GM19328 (cell line): ENCODE measurements around the gene PHF2.

Source experiments
- ATAC-seq: cut with Tn5 transposase; IDR thresholded peaks from one replicate; pipeline ENCODE4 v1.9.1; 2021; ENCODE audit warnings: mild to moderate bottlenecking, moderate library complexity; ENCODE audit not compliant: unreplicated experiment

PHF2 gene

DNA sequence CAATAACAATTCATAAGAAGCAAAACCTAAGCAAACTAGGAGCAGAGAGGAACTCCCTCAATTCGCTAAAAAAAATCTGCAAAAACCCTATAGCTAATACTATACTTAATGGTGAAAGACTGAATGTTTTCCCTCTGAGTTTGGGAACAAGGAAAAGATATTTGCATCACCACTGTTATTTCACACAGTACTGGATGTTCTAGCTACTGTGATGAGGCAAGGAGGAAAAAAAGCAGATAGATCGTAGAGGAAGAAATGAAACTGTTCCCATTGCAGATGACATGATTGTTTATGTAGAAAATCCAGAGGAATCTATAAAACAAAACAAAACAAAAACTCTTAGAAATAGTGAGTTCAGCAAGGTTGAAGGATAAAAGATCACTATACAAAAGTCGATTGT lies 116.7 kb downstream of the PHF2 start:
- ATAC-seq, result no peak

DNA sequence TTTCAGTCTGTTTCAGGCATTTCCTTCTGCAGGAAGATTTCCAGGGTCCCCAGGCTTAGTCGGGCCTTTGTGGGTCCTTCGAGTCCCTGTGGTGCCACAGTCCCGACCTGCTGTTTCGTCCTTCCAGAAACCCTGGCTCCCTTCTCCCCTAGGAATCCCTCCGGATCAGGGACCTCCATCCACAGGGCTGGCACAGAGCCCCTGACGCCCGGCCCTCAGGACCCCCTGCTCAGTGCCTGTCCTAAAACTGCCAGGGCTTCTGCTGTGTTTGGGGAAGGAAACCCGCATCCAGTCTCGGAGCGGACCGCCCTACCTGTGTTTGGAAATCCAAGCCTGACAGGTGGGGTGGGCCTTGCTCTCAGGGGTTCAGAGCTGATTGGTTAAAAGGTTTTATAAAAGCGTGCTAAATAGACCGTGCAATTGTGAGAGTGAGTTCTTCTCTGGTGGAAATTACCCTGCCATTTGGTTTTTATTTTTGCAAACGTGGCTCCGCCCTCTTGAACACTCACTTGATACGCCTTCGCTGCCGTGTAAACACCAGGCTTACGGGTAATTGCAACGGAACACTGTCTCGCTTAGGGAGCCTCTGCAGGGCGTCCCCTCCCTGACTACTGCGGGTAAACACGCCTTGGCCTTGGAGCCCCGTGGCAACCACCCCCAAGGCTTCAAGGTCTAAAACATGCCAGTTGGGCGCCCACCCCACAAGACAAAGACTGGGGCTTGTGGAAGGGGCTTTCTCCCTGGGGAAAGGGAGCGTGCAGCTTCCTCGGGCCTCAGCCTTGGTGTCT lies 121.2 kb downstream of the PHF2 start:
- no peak for ATAC-seq

GRCh38 chr9:93698140-93698908 lies 121.9 kb downstream of the PHF2 start:
- ATAC-seq, result no peak

GRCh38 chr9:93699650-93700049 lies 123.3 kb downstream of the PHF2 start:
- no peak for ATAC-seq

- ATAC-seq, result no peak
These were observed 125.3 kb downstream of the PHF2 start for GRCh38 chr9:93701494-93702218.

GRCh38 chr9:93702261-93702660 lies 125.9 kb downstream of the PHF2 start:
- no peak for ATAC-seq

DNA sequence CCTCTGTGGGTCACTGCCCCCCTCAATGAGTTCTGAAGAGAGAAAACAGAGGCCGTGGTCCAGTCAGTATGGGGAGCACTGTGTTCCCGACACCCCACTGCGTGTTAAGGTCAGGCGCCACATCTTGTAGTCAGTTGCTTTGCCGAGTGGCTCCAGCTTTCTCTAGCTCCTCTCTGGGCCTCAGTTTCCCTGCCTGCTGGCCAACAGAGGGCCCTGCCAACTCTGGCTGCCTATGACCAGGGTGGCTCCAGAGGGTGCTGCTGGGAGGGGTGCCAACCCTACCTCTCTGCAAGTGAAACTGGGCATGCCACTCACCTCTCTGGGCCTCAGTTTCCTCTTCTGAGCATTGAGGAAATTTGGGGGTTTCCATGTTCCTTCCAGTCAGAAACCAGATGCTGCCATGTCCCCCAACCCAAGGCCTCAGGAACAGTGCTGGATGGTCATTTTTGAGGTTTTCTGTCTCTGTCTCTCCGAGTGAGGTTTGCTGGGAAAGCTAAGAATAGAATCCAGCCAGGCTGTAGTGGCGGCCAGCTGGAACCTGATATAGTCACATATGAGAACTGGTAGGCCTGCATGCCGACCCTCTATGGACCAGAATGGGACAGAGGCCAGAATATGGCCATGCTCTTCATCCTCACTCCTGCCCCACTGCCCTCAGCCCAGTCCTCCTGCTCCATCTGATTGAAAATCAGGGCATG lies 132.1 kb downstream of the PHF2 start:
- no peak for ATAC-seq

DNA sequence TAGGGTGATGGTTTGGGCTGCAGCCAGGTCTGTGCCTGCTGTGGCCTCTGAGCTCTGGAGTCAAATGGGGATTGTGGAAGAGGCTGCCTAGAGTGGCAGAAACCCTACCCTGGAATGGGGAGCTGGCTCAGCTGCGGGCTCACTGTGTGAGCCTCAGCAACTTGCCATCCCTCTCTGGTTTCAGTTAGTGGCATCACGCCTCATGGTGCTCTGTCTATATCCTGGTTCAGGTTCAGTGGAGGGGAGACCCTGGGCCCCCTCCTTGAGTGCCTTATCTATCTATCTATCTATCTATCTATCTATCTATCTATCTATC lies 132.6 kb downstream of the PHF2 start:
- ATAC-seq, result no peak

- no peak for ATAC-seq
These were observed 133.4 kb downstream of the PHF2 start for GRCh38 chr9:93709600-93710369.

GRCh38 chr9:93710370-93710723 lies 134.0 kb downstream of the PHF2 start:
- ATAC-seq, result no peak

DNA sequence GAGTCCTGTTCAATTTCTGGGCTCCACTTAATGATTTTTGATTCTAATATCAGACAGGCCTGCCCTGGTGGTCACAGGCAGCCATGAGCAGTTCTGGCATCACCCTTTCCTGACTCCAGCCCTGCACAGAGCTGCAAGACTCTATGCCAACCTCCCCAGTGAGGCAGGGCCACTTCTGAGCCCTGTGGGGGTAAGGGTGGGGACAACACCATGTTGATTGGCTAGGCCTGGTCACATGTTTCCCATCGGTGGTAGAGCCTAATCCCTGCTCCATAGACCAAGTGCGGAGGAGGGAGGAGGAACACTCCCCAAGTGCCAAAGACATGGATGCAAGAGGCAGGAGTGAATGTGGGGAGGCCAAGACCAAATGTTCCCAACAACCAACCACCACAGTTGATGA lies 134.6 kb downstream of the PHF2 start:
- no peak for ATAC-seq

DNA sequence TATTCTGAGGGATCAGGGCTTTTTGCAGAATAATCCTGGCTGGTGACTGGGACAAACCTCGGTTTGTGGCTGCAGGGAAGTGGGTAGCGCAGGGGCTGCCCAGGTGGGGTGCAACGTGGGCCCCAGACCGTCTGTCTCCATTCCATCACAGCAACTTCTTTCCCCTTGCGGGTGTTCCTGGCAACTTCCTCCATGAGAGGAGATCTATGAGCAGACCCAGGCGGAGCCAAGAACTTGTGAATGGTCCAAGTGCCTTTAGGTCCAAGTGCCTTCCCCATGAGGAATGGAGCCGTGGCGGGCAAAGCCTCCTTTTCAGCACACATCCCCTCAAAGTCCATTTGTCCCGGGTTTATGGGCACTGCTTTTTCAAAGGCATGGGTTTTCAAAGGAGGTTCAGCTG lies 136.5 kb downstream of the PHF2 start:
- ATAC-seq, result no peak

- no peak for ATAC-seq
These were observed 137.3 kb downstream of the PHF2 start for GRCh38 chr9:93713716-93714115.

- no peak for ATAC-seq
These were observed 145.1 kb downstream of the PHF2 start for GRCh38 chr9:93721417-93721965.

- no peak for ATAC-seq
These were observed 148.5 kb downstream of the PHF2 start for GRCh38 chr9:93724852-93725251.

GRCh38 chr9:93725382-93725781 lies 149.0 kb downstream of the PHF2 start:
- ATAC-seq, result no peak

- ATAC-seq, result no peak
These were observed 149.8 kb downstream of the PHF2 start for GRCh38 chr9:93726147-93726546.
